PFSK-1 (cell line): Measurements from ENCODE around the gene FATE1.

ENCODE experiments used
- FOXP2 ChIP-seq: optimal IDR thresholded peaks from 2 replicates; pipeline ENCODE3; 2011; ENCODE audit warnings: borderline replicate concordance, control low read depth, inconsistent platforms; ENCODE audit not compliant: insufficient read depth; ENCODE audit errors: extremely low read length, extremely low read depth
- POLR2AphosphoS5 ChIP-seq: IDR thresholded peaks from 2 replicates; pipeline ENCODE4 v1.6.1; 2012; ENCODE audit warnings: low read depth, mild to moderate bottlenecking, control low read depth, low read length, moderate library complexity
- SIN3A ChIP-seq: IDR thresholded peaks from 2 replicates; pipeline ENCODE4 v1.6.1; 2012; ENCODE audit warnings: mild to moderate bottlenecking, low read length, moderate library complexity, borderline replicate concordance; ENCODE audit not compliant: insufficient read depth
- TAF1 ChIP-seq: IDR thresholded peaks from 2 replicates; pipeline ENCODE4 v1.6.1; 2012; ENCODE audit warnings: low read length, control low read depth, borderline replicate concordance; ENCODE audit not compliant: insufficient read depth
- TF ChIP-seq, protein P1 (sequence below), 2 experiments: IDR thresholded peaks; 2 replicates each; pipeline versions ENCODE4 v1.6.1 to v1.8.0; 2011 to 2012; ENCODE audit warnings: low read depth in 2 of 2, low read length in 2 of 2, control low read depth in 1 of 2, inconsistent platforms in 1 of 2, mild to moderate bottlenecking in 1 of 2, moderate library complexity in 1 of 2; ENCODE audit not compliant: insufficient read depth in 1 of 2

Gene FATE1

GRCh38 chrX:151714362-151714761 is 1.5 kb upstream of the FATE1 start:
- TF ChIP-seq FOXP2 (no peak), SIN3A (no peak)

DNA sequence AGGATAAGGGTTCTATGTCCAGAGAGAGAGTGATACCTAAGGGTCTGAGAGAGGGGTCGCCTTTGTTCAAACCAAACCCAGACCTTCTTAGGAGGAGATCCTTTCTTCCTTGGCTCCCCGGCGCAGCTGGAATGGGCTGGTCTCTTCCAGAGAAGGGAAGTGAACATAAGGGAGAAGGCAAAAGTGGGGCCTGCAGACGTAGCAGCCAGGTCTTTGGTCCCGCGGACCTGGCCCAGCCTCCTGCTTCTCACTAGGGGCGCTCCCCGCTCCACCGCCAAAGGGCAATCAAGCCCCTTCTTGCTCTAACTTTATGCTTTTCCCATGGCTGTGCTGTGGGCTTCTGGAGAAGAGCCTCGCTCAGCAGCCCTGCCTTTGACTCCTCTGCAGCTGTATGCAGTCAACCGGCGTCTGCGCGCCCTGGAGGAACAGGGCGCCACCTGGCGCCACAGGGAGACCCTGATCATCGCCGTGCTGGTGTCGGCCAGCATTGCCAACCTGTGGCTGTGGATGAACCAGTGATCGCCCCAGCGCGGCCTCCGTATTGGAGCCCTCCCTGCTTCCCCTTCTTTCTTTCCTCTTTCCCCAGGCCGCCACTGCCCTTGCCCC is 6.5 kb downstream of the FATE1 start:
- TF ChIP-seq TAF1 = no peak
- no peak for TF ChIP-seq FOXP2
- TF ChIP-seq, protein P1, sequence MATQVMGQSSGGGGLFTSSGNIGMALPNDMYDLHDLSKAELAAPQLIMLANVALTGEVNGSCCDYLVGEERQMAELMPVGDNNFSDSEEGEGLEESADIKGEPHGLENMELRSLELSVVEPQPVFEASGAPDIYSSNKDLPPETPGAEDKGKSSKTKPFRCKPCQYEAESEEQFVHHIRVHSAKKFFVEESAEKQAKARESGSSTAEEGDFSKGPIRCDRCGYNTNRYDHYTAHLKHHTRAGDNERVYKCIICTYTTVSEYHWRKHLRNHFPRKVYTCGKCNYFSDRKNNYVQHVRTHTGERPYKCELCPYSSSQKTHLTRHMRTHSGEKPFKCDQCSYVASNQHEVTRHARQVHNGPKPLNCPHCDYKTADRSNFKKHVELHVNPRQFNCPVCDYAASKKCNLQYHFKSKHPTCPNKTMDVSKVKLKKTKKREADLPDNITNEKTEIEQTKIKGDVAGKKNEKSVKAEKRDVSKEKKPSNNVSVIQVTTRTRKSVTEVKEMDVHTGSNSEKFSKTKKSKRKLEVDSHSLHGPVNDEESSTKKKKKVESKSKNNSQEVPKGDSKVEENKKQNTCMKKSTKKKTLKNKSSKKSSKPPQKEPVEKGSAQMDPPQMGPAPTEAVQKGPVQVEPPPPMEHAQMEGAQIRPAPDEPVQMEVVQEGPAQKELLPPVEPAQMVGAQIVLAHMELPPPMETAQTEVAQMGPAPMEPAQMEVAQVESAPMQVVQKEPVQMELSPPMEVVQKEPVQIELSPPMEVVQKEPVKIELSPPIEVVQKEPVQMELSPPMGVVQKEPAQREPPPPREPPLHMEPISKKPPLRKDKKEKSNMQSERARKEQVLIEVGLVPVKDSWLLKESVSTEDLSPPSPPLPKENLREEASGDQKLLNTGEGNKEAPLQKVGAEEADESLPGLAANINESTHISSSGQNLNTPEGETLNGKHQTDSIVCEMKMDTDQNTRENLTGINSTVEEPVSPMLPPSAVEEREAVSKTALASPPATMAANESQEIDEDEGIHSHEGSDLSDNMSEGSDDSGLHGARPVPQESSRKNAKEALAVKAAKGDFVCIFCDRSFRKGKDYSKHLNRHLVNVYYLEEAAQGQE (IDR thresholded peaks at IDR 0.05; ENCODE audit: insufficient read depth in 1 of 2, low read depth in 2 of 2, low read length in 2 of 2) = no peak
- TF ChIP-seq SIN3A = no peak
- TF ChIP-seq POLR2AphosphoS5 = no peak

DNA sequence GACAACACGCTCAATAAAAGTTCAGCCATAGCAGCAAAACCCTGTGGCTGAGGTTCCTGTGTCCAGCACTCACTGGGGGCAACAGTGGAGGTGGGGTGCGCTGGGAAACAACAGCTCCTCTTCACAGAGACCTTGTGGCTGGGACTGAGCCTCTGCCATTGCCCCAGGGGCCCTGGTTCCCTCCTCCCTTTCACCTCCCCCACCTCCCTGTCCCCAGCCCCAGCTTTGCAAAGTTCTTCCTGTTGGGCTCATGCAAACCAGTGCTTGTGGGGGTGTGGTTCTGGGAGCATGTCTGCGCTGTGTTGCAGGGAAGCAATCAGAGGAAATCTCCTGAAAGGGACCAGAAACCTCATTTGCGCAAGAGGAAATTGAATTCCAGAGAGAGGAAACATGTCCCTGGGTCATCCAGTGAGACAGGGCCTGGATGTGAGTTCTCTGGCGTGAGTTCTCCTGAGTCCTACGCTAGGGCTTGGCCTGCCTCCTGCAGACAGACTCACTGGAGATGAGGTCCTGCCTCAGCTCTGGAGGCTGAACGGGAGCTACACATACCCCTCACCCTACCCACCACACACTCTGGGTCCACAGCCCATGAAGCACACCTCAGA is 7.4 kb downstream of the FATE1 start:
- no peak for TF ChIP-seq SIN3A
- no peak for TF ChIP-seq TAF1
- TF ChIP-seq, protein P1 (IDR thresholded peaks at IDR 0.05; ENCODE audit: insufficient read depth in 1 of 2, low read depth in 2 of 2, low read length in 2 of 2) = no peak
- no peak for TF ChIP-seq FOXP2
- TF ChIP-seq POLR2AphosphoS5 = no peak

DNA sequence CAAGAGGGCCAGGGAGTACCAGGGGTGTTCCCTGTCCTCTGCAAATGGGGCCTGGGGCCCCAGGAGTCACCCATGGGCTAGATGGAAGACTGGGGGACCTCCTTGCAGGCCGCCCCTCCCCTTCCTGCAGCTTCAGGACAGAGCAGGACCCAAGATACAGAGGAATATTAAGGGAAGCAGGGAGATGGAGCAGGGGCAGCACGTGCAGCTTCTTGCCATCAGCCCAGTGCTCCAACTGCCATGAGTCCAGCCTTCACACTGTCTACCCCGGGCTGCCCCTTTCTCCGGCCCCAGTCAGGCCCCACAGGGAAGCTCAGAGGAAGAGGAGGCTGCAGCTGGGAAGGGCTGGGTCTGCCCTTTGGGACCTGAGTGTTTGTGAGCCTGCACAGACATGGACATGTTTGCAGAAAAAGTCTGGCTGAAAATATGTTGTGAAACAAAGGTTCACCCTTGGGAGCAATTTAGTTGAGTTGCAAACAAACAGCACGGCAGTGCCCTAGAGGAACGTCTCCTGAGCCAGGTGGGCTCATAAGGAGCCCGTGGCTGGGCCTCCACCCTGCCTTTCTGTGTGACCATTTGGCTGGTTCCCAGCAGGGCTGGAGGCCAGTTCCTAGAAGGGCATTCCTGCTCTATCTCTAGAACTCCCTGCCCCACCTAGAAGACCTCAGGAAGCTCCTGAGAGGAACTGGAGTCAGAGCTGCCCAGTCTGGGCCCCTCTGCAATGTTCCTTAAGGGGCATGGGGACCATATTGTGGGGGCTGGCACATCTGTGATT is 8.9 kb downstream of the FATE1 start:
- TF ChIP-seq TAF1 (no peak), POLR2AphosphoS5 (no peak), SIN3A (no peak), FOXP2 (no peak)
- TF ChIP-seq, protein P1 (IDR thresholded peaks at IDR 0.05; ENCODE audit: insufficient read depth in 1 of 2, low read depth in 2 of 2, low read length in 2 of 2) = no peak

DNA sequence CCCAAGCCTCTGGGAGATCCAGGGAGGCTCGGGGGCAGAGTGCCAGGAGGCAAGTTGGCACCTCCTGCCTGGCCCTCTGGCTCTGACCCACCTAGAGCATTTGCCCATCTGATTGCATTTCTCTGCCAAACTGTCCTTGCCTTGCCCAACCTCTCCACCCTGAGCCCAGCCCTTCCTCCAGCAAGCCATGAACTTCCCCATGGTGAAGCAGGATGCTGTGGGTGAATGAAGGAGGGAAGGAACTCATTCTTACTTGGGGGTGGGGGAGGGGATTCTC is 9.4 kb downstream of the FATE1 start:
- no peak for TF ChIP-seq TAF1
- TF ChIP-seq POLR2AphosphoS5 = no peak
- TF ChIP-seq, protein P1 (IDR thresholded peaks at IDR 0.05; ENCODE audit: insufficient read depth in 1 of 2, low read depth in 2 of 2, low read length in 2 of 2) = no peak
- TF ChIP-seq FOXP2 = no peak
- no peak for TF ChIP-seq SIN3A
